ENCODE results near the gene LRP2BP. TPM values are rescaled to one million over a fixed set of nuclear protein-coding genes. Genes with fewer than 3 reads are reported as not detected.

Gene LRP2BP
- total RNA-seq, 1 experiment from 2014 or later, result 0.33 TPM

- ATAC-seq (no peak), DNase-seq (ENCODE audit: low read depth, low spot score) (no peak)
- in situ Hi-C loops (cut with HindIII; ENCODE audit: low pct_unique_long_range_greater_than_20kb, low sequenced_read_pairs) (no loop called here), intact Hi-C loops (cut with micrococcal nuclease; ENCODE audit: unreplicated experiment) (no loop called here)
- TF ChIP-seq POLR2AphosphoS5 (IDR thresholded peaks at IDR 0.05; ENCODE audit: low read depth, low read length) (no peak), CTCF (IDR thresholded peaks at IDR 0.05) (no peak), SIN3A (IDR thresholded peaks at IDR 0.05; ENCODE audit: borderline replicate concordance, insufficient read depth, low read depth, low read length) (no peak), TCF7L2 (IDR thresholded peaks at IDR 0.05; ENCODE audit: low read depth, low read length) (no peak)
- TF ChIP-seq, protein P1, sequence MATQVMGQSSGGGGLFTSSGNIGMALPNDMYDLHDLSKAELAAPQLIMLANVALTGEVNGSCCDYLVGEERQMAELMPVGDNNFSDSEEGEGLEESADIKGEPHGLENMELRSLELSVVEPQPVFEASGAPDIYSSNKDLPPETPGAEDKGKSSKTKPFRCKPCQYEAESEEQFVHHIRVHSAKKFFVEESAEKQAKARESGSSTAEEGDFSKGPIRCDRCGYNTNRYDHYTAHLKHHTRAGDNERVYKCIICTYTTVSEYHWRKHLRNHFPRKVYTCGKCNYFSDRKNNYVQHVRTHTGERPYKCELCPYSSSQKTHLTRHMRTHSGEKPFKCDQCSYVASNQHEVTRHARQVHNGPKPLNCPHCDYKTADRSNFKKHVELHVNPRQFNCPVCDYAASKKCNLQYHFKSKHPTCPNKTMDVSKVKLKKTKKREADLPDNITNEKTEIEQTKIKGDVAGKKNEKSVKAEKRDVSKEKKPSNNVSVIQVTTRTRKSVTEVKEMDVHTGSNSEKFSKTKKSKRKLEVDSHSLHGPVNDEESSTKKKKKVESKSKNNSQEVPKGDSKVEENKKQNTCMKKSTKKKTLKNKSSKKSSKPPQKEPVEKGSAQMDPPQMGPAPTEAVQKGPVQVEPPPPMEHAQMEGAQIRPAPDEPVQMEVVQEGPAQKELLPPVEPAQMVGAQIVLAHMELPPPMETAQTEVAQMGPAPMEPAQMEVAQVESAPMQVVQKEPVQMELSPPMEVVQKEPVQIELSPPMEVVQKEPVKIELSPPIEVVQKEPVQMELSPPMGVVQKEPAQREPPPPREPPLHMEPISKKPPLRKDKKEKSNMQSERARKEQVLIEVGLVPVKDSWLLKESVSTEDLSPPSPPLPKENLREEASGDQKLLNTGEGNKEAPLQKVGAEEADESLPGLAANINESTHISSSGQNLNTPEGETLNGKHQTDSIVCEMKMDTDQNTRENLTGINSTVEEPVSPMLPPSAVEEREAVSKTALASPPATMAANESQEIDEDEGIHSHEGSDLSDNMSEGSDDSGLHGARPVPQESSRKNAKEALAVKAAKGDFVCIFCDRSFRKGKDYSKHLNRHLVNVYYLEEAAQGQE (IDR thresholded peaks at IDR 0.05; ENCODE audit: insufficient read depth in 1 of 2, low read depth in 2 of 2, low read length in 1 of 2), result no peak
- CTCF ChIA-PET, result no interaction called here
- H3K9me3 ChIP-seq (ENCODE audit: control insufficient read depth, insufficient read depth, low read depth, low read length), result no peaks in the 10 kb centered on the region
- H3K27me3 ChIP-seq (ENCODE audit: control insufficient read depth, insufficient read depth, low read length), result no peaks in the 10 kb centered on the region
- no peaks in the 10 kb centered on the region for H3K4me1 ChIP-seq (ENCODE audit: control insufficient read depth, insufficient read depth, low read length)
- no TSS peak for BruUV-seq (replicated peaks)
- POLR2A ChIA-PET, result no interaction called here
- H3K4me3 ChIP-seq (ENCODE audit: low read depth in 2 of 2, low read length in 2 of 2), result no peak overlapping the region
- no peaks in the 10 kb centered on the region for H3K36me3 ChIP-seq (ENCODE audit: control insufficient read depth, insufficient read depth, low read length)
- no peak overlapping the region for H3K27ac ChIP-seq (ENCODE audit: low read length)
Observed at GRCh38 chr4:185382754-185383153, 13.0 kb downstream of the LRP2BP start.

GRCh38 chr4:185381288-185382196 lies 14.2 kb downstream of the LRP2BP start:
- no peaks in the 10 kb centered on the region for H3K4me1 ChIP-seq (ENCODE audit: control insufficient read depth, insufficient read depth, low read length)
- H3K9me3 ChIP-seq (ENCODE audit: control insufficient read depth, insufficient read depth, low read depth, low read length), result no peaks in the 10 kb centered on the region
- H3K36me3 ChIP-seq (ENCODE audit: control insufficient read depth, insufficient read depth, low read length), result no peaks in the 10 kb centered on the region
- no TSS peak for BruUV-seq (replicated peaks)
- CTCF ChIA-PET, result no interaction called here
- intact Hi-C loops (cut with micrococcal nuclease; ENCODE audit: unreplicated experiment) (no loop called here), in situ Hi-C loops (cut with HindIII; ENCODE audit: low pct_unique_long_range_greater_than_20kb, low sequenced_read_pairs) (no loop called here)
- H3K27ac ChIP-seq (ENCODE audit: low read length), result no peak overlapping the region
- H3K27me3 ChIP-seq (ENCODE audit: control insufficient read depth, insufficient read depth, low read length), result no peaks in the 10 kb centered on the region
- no peak overlapping the region for H3K4me3 ChIP-seq (ENCODE audit: low read depth in 2 of 2, low read length in 2 of 2)
- DNase-seq (ENCODE audit: low read depth, low spot score) (no peak), ATAC-seq (no peak)
- POLR2A ChIA-PET, result no interaction called here
- TF ChIP-seq TCF7L2 (IDR thresholded peaks at IDR 0.05; ENCODE audit: low read depth, low read length), result no peak
- TF ChIP-seq, protein P1 (IDR thresholded peaks at IDR 0.05; ENCODE audit: insufficient read depth in 1 of 2, low read depth in 2 of 2, low read length in 1 of 2), result no peak
- no peak for TF ChIP-seq SIN3A (IDR thresholded peaks at IDR 0.05; ENCODE audit: borderline replicate concordance, insufficient read depth, low read depth, low read length)
- TF ChIP-seq CTCF (IDR thresholded peaks at IDR 0.05), result no peak
- no peak for TF ChIP-seq POLR2AphosphoS5 (IDR thresholded peaks at IDR 0.05; ENCODE audit: low read depth, low read length)

Measured in Panc1 (cell line).